B cell (primary cell): ENCODE data around the gene MIF. TPM values are rescaled to one million over a fixed set of nuclear protein-coding genes. Genes with fewer than 3 reads are reported as not detected.

Experiments
- ATAC-seq: fragments of 200-7000 bp; cut with Tn5 transposase; one replicate; pipeline ENCODE4 v1.10.0; 2021; ENCODE audit warnings: low read depth, mild to moderate bottlenecking, moderate number of reproducible peaks, moderate library complexity
- CTCF ChIA-PET: fragments of 350-600 bp; sonication (Branson Sonifier 250); formaldehyde crosslinking; loops from one replicate; lab custom pipeline; 2021; ENCODE audit warnings: antibody characterized with exemption, inconsistent platforms; lab: Charles Lee
- POLR2A ChIA-PET: fragments of 350-600 bp; sonication (Branson Sonifier 250); formaldehyde crosslinking; loops from one replicate; lab custom pipeline; 2021; ENCODE audit warnings: antibody characterized with exemption; lab: Charles Lee
- DNase-seq: peaks from one replicate; pipeline ENCODE4 v3.0.0; 2013
- H2AFZ ChIP-seq: 2 replicates; pipeline ENCODE4 v1.6.1; 2012; ENCODE audit warnings: mild to moderate bottlenecking, low read depth, low read length; ENCODE audit not compliant: insufficient read depth, poor library complexity, severe bottlenecking
- H3K27ac ChIP-seq, 2 donors: 1 replicate in 1 of 2; 2 replicates in 1 of 2; pipeline ENCODE4 v1.5.1; 2012 to 2013; ENCODE audit warnings: low read length in 2 of 2, mild to moderate bottlenecking in 2 of 2, moderate library complexity in 1 of 2
- H3K27me3 ChIP-seq, 4 experiments: fragments of 200-600 bp in 1 of 4; sonication (generic) in 1 of 4; replicated peaks in 1 of 4; 1 replicate in 2 of 4; 2 replicates in 2 of 4; pipeline versions ENCODE4 v1.6.1 to v1.7.0; 2013 to 2016; ENCODE audit warnings: low read length in 3 of 4, mild to moderate bottlenecking in 2 of 4, mixed read lengths in 1 of 4, moderate library complexity in 1 of 4; ENCODE audit not compliant: insufficient read depth in 4 of 4, control insufficient read depth in 3 of 4; ENCODE audit errors: control extremely low read depth in 1 of 4
- H3K36me3 ChIP-seq, 2 experiments: replicated peaks in 1 of 2; 1 replicate in 1 of 2; 2 replicates in 1 of 2; pipeline versions ENCODE4 v1.6.1 to v1.7.1; 2013; ENCODE audit warnings: low read length in 1 of 2; ENCODE audit not compliant: insufficient read depth in 2 of 2, control insufficient read depth in 1 of 2; ENCODE audit errors: control extremely low read depth in 1 of 2, extremely low read depth in 1 of 2
- H3K4me1 ChIP-seq, 2 donors: fragments of 200-600 bp in 1 of 2; sonication (generic) in 1 of 2; 1 replicate in 1 of 2; 2 replicates in 1 of 2; pipeline versions ENCODE4 v1.5.1 to v1.6.1; 2013 to 2017; ENCODE audit warnings: low read length in 2 of 2; ENCODE audit not compliant: control insufficient read depth in 2 of 2, insufficient read depth in 2 of 2
- H3K4me2 ChIP-seq: replicated peaks from 2 replicates; pipeline ENCODE3; 2012; ENCODE audit warnings: mild to moderate bottlenecking, low read depth, low read length; ENCODE audit not compliant: poor library complexity, severe bottlenecking
- H3K4me3 ChIP-seq, 5 experiments: fragments of 200-600 bp in 1 of 5; sonication (generic) in 1 of 5; 1 replicate in 3 of 5; 2 replicates in 2 of 5; pipeline versions ENCODE4 v1.5.1 to v1.7.0; 2011 to 2016; ENCODE audit warnings: low read length in 4 of 5, mild to moderate bottlenecking in 4 of 5, low read depth in 2 of 5, control low read depth in 1 of 5, moderate library complexity in 1 of 5; ENCODE audit not compliant: insufficient read depth in 1 of 5; ENCODE audit errors: control extremely low read depth in 1 of 5, extremely low read depth in 1 of 5
- H3K79me2 ChIP-seq: fragments of 200-600 bp; sonication (generic); one replicate; pipeline ENCODE4 v1.6.0; 2016; ENCODE audit warnings: low read length; ENCODE audit not compliant: control insufficient read depth, insufficient read depth
- H3K9ac ChIP-seq: fragments of 200-600 bp; sonication (generic); 2 replicates; pipeline ENCODE4 v1.6.1; 2017; ENCODE audit warnings: mild to moderate bottlenecking, low read length, moderate library complexity
- H3K9me3 ChIP-seq, 3 donors: one replicate each; pipeline versions ENCODE4 v1.6.1 to v1.7.1; 2013; ENCODE audit warnings: low read length in 2 of 3; ENCODE audit not compliant: control insufficient read depth in 2 of 3, insufficient read depth in 1 of 3; ENCODE audit errors: control extremely low read depth in 1 of 3
- H4K20me1 ChIP-seq: 2 replicates; pipeline ENCODE4 v1.6.0; 2012; ENCODE audit warnings: mild to moderate bottlenecking, low read length; ENCODE audit not compliant: insufficient read depth, control insufficient read depth, poor library complexity, severe bottlenecking
- H3K27ac Mint-ChIP-seq: one replicate; pipeline ENCODE4 v1.8.0; 2021; ENCODE audit warnings: mixed read lengths
- H3K27me3 Mint-ChIP-seq: one replicate; pipeline ENCODE4 v1.8.0; 2021; ENCODE audit warnings: mixed read lengths
- H3K4me1 Mint-ChIP-seq: one replicate; pipeline ENCODE4 v1.8.0; 2021; ENCODE audit warnings: mixed read lengths
- H3K4me3 Mint-ChIP-seq: one replicate; pipeline ENCODE4 v1.8.0; 2021; ENCODE audit warnings: mixed read lengths
- H3K9me3 Mint-ChIP-seq: one replicate; pipeline ENCODE4 v1.8.0; 2022; ENCODE audit warnings: mixed read lengths; ENCODE audit not compliant: insufficient read depth
- EZH2 ChIP-seq: IDR thresholded peaks from 2 replicates; pipeline ENCODE4 v1.6.1; 2012; ENCODE audit warnings: borderline replicate concordance, low read depth, mild to moderate bottlenecking, moderate library complexity, low read length; ENCODE audit not compliant: insufficient read depth, poor library complexity, severe bottlenecking
- WGBS: methylation state at CpG from one replicate; pipeline ENCODE4 v1.1.5; 2013; ENCODE audit warnings: missing lambda C conversion rate; ENCODE audit not compliant: insufficient coverage; 5-methylcytosine and 5-hydroxymethylcytosine counted together
- intact Hi-C: fragments of 100-400 bp; cut with micrococcal nuclease; formaldehyde crosslinking; loops from one replicate; pipeline ENCODE4 v1.10.0; 2022
- polyA plus RNA-seq: library from polyadenylated mRNA; depleted of rRNA; stranded (reverse); fragments of >200 nt; gene quantifications from 2 replicates; pipeline ENCODE4 v1.2.3, GENCODE V29; 2012
- total RNA-seq, 2 donors: library from RNA; stranded (reverse); fragments of 120-200 nt in 1 of 2; gene quantifications; 1 replicate in 1 of 2; 2 replicates in 1 of 2; pipeline versions ENCODE4 v1.2.3 to v1.2.4, GENCODE V29; 2013 to 2022
- TF ChIP-seq, protein P1 (sequence below): fragments of 200-600 bp; IDR thresholded peaks from one replicate; pipeline ENCODE4 v1.8.0; 2022; ENCODE audit warnings: antibody characterized with exemption, mild to moderate bottlenecking

Gene MIF
- total and polyA plus RNA-seq, 2 donors (not counting 1 experiment from before 2014, with no cell fraction given) = 143 to 272 TPM

GRCh38 chr22:23844739-23845202 lies 49.4 kb upstream of the MIF start:
- Histone ChIP-seq H3K4me1 (peaks cover 55 to 82% of the 10 kb centered on the region in 2 donors), H3K9ac (peak overlapping the region; percentile 47), H3K27me3 (no peaks in the 10 kb centered on the region), H3K36me3 (no peaks in the 10 kb centered on the region), H3K9me3 (peaks cover 0 to 5% (median 0%) of the 10 kb centered on the region in 3 donors), H2AFZ (no peak overlapping the region), H3K79me2 (peaks cover 10% of the 10 kb centered on the region), H4K20me1 (no peaks in the 10 kb centered on the region), H3K27ac (peak overlapping the region; percentile 73 to 82), H3K4me2 (peak overlapping the region; percentile 75), H3K4me3 (peak overlapping the region in 4 of 5 experiments; percentile 1 to 6 (median 6))
- Mint-ChIP-seq H3K27me3 (no peaks in the 10 kb centered on the region), H3K4me3 (peak overlapping the region; percentile 79), H3K27ac (peak overlapping the region; percentile 98), H3K4me1 (peaks cover 82% of the 10 kb centered on the region), H3K9me3 (no peaks in the 10 kb centered on the region)
- ChIA-PET CTCF (interaction anchor here (0.7 to 9.7 kb wide), 10 partner anchors 8 to 108 kb away, joined by 3 to 183 read pairs (median 6); partner anchors contain the start of genes CHCHD10, MIF, MMP11 and SLC2A11), POLR2A (interaction anchor here (0.7 to 4.5 kb wide), 17 partner anchors 9 to 637 kb away, joined by 3 to 50 read pairs (median 7); partner anchors contain the start of genes CHCHD10, MIF, MMP11 and SLC2A11)
- 72% methylated on average over 8 of the region's 8 CpGs for WGBS
- intact Hi-C loops = loop anchor here (5.0 to 10.0 kb wide), 3 partner anchors 217 to 700 kb away; partner anchors contain the start of genes RAB36 and RSPH14
- TF ChIP-seq EZH2 = no peak
- TF ChIP-seq, protein P1, sequence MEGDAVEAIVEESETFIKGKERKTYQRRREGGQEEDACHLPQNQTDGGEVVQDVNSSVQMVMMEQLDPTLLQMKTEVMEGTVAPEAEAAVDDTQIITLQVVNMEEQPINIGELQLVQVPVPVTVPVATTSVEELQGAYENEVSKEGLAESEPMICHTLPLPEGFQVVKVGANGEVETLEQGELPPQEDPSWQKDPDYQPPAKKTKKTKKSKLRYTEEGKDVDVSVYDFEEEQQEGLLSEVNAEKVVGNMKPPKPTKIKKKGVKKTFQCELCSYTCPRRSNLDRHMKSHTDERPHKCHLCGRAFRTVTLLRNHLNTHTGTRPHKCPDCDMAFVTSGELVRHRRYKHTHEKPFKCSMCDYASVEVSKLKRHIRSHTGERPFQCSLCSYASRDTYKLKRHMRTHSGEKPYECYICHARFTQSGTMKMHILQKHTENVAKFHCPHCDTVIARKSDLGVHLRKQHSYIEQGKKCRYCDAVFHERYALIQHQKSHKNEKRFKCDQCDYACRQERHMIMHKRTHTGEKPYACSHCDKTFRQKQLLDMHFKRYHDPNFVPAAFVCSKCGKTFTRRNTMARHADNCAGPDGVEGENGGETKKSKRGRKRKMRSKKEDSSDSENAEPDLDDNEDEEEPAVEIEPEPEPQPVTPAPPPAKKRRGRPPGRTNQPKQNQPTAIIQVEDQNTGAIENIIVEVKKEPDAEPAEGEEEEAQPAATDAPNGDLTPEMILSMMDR = no peak
- ATAC-seq (no peak), DNase-seq (no peak)
